NCI-H187 (cell line): ENCODE data around the gene C1orf116.

ENCODE experiments used
- DNase-seq, 2 experiments: peaks; one replicate each; lab custom pipeline; 2025; lab: John Stamatoyannopoulos, UW

Gene C1orf116

DNA sequence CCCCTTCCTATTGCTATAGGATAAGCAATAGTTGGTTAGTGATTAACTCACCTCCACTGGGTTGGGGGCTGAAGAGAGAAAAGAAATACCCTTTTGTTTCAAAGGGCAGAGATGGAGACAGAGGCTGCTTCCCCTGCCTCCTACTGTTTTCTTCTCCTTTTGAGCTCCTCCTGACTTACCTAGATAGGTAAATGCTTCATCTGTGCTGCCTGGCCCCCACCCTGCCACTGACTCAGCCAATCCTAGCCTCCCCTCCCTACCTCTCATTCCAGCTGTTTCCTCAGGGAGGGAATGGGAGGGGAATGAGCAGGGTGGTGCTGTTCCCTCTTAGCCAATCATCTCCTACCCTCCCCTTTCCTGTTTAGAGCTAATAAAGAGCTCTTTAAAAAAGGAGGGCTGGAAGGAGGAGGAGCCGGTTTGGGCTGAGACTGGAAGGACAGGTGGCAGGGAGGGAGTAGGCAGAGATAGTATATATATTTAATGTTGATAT, at the start of gene C1orf116:
Gene C1orf116, minus strand, starts transcription at position 229 of the 490 bp plus-strand sequence. CDS start 5,158 bp downstream, outside the sequence.
- peak in 1 of 2 experiments; percentile 84 for DNase-seq

DNA sequence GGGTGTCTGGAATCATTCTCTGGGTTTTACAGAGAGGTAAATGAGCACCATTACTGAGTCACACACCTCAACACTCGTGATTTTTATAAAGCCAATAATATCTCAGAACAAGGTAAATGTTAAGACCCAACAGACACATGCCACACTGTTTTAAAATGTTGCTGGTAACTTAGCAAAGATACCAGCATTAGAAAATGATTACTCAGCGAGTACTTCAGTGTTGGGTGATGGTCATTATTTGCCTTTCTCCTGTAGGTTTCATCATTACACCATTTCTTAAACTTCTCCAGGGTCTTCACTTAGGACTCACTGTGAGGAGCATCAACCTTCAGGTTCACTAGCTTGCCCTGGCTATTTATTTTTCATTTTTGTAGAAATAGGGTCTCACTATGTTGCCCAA, 49.2 kb upstream of the C1orf116 start:
- DNase-seq = no peak

DNA sequence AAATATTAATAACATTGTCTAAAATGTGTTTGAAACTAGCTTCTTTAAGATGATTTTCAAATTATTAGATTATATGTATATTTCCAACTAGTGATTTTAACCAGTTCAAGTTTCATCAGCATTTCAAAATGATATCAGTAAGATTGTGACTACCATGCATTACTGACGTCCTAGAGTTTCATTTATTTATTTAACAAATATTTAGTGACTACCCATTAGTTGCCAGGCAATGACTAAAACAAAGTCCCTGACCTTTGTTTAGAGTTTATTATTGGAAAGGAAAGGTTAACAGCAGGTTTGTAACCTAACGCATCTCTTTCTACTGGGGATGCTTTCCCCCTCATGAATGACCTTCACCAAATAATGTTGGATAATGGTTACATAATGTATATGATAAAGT, 48.5 kb upstream of the C1orf116 start:
- no peak for DNase-seq

DNA sequence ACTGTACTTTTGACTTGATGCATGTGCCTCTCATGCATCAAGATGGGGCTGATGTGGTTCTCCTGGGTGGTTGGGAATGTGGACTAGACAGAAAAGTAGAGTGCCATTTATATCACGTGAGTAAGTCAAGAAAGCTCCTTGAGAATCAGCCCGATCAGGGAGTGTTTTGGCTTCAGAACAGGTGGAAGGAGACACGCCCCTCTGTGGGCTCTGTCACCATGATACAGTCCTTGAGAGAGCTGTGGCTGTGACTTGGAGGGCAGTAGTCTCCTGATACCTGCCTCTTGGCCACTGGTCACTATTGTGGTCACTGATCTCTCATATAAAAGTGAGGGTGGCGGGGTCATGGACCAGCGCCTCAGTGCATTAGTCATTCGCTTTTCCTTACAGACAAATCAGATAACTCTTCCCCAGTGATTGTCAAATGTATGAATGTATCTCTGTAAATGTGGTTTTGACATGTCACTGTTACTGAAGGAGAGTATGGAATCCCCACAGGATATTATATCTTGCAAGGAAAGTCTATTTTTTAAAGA, 47.2 kb upstream of the C1orf116 start:
- DNase-seq = no peak

DNA sequence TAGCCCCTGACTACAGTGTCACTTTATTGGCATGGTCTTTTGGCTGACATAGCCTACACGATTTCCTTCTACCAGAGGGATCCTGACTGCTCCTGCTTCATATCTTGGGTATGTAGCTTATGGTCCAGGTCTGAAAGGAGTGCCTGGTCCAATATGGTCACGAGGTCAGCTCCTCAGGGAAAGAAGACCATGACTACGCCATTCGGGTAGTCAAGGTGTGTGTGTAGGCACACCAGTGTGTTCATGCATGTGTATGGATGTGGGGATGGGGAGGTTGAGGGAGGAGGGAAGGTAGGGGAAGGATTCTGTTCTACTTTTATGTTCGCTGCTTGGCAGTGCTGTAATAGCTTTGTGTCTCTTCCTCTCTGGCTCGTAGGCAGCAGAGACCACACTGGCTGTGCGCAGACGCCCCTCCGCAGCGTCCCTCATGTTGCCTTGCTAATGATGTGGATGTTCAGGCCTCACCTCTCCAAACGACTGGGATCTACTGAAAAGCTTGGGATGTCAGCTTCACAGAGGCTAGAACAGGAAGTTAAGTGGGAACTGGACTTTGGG, 46.1 kb upstream of the C1orf116 start:
- no peak for DNase-seq

DNA sequence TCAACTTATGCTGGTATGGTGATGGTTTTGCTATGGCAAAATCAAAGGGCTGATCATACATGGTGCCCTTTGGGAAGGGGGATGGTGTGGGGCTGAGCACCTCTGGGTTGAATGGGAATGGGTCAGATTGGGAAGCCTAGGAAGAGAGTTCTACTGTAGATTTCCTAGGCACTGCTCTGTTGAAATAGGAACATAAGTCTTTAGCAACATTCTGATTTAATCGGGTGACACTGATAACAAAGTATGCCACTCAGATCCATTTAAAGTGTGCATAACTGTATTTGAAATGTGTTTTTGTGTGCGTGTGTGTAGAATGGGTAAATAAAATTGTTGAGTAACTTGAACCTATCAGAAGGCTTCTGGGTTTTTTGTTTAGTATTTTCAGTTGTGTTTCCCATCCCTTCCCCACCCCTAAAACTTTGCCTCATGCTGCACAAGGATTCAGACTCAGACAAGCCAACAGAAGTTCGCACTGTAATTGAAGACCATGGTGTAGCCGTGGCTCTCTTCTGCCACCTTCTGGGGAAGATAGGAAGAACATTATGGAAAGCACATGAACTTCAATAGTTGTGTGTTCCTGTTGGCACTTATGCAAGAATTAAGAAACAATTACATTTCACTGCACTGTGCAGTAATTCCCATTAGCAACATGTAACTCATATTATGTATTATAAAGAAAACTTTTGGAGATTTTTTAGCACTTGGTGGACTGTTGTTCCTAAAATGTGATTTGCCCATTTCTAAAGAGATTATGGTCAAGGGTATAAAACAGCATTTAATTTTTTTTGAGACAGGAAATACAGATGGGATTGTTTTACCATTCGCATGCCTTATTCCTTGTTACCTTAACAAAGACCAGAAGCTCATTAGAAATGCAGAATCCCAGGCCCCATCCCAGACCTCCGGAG, 45.2 kb upstream of the C1orf116 start:
- DNase-seq = peak; percentile 60 to 88

DNA sequence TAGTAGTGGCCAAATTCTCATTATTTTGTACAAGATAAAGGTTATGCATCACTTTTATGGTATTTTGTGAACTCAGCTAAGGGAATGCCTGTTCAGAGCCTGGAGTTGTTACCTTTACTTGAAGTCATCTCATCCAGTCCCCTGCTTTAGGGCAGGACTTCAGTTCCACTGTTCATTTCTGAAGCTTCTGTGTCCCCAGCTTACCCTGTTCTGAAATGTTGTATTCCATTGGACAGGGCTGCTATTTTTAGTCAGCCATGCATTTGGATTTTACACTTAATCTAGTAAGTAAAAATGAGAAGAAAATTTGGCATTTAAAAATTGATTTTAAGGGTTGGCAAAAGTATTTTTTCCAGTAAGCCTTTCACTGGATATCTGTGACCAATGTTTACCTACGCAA, 44.5 kb upstream of the C1orf116 start:
- DNase-seq = no peak

DNA sequence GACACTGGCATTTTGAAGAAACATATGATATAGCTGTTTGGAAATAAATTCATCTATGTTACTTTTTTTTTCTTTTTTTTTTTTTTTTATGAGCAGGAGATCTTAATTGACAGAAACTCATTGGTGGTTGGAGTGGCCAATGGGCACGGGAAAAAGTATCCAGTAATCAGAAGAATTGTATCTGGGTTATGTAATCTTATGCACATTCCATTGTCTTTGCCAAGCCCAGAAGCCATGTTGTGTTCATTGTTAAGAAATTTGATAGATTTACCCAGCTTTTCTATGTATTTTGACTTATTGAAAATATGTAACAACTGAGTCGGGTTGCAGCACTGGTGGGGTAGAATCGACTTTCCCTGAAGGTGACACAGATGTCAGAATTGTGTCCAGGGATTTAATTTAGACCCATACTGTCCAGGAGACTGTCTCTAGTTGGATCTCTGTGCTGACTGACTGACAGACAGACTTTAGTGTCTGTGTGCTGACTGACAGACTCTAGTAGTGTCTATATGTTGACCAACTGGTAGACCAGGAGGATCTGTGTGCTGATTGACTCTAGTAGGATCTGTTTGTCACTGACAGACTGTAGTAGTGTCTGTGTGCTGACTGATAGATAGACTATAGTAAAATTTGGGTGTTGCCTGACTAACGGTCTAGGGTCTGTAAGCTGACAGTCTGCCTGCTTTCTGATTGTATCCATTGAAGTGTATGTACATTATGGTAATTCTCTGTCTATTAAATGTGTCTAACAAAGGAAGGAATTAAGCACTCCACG, 43.8 kb upstream of the C1orf116 start:
- no peak for DNase-seq

DNA sequence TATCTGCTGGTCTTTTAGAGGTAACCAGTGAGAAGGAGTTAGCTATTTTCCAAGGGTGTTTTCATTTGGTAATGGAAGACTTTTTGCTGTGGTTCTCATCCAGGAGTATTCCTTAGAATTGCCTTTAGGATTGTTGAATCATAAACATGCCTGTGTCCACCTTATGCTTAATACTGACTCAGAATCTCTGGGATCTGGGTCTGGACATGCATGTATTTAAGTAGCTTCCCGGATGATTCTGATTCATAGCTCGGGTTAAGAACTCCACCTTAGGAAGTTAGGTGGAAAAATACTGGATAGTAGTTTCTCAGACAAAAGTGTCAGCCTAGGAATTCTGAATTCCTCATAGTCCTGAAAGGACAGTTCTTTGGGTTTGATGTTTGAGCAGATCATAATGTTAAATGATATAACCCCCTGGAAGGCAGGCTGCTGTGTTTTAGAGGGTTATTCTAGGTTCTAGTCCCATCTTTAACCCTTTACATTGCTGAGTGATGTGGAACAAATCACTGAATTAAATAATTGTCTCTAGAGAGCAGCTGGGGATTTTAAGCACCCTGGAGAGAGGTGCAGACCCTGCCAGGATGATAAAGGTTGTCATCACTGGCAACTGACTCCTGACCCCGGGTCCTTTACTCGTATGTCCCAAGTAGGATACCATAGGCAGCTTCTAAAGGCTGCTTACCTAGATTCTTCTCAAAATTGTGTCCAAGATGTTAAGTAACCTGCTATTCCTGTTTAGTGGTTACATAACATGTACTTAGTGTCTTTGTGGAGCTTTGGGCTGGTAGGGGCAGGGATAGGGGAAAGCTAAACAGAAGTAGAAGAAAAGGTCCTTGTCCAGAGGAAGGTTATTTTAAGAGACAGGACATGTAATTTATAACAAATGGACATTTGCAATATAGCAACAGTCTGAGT, 41.6 kb upstream of the C1orf116 start:
- no peak for DNase-seq

DNA sequence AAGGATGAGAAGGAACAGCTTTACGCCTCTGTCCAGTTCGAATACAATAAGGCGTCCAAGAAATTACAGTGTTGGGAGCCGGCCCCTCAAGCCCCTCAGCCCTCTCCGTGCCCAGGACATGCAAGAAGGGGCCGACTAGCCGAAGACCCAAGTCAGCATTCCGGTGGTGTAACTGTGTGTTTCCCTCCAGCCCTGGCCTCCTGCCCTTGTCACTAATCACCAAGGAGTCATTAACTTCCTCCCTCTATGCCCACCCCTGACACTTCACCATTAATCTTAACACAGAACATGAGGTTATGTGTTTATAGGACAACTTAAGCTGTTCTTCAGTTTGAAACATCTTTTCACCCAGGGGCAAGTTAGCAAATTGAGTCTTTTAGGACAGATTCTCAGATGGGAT, 39.7 kb upstream of the C1orf116 start:
- no peak for DNase-seq

DNA sequence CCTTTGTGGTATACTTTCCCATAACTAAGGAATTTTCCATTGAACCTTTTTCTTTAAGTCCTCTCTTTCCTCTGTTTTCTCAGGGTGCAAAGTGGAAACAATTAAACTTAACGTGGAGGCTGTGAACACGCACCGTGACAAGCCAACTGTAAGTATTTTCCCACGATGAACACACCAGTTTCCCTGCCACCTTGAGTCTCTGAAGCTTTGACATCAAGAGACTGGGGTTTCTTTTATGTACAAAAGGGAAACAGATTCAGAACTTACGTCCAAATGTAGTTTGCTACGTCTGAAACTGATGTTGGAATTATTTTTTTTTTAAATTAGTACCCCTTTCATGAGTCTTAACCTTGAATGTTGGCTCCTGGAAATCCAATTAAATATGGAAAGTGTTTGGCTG, 38.9 kb upstream of the C1orf116 start:
- DNase-seq = no peak

DNA sequence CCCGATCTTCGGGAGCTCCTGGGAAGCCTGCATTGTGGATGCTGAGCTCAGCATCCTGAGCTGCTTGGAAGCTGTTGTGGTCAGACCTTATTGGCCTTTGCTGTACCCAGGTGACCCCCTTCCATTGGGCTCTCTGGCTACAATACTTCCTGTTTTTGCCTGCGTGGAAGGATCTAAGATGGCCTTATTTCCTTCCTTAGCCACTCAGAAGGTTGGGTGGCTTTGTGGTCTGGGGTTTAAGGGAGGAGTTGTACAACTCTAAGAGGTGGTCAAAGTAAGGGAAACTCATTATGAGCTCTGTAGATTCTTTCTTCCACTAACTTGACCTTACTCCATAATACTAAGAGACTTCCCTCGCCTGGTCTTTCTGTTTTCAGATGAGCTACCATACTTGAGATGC, 38.3 kb upstream of the C1orf116 start:
- DNase-seq = no peak

DNA sequence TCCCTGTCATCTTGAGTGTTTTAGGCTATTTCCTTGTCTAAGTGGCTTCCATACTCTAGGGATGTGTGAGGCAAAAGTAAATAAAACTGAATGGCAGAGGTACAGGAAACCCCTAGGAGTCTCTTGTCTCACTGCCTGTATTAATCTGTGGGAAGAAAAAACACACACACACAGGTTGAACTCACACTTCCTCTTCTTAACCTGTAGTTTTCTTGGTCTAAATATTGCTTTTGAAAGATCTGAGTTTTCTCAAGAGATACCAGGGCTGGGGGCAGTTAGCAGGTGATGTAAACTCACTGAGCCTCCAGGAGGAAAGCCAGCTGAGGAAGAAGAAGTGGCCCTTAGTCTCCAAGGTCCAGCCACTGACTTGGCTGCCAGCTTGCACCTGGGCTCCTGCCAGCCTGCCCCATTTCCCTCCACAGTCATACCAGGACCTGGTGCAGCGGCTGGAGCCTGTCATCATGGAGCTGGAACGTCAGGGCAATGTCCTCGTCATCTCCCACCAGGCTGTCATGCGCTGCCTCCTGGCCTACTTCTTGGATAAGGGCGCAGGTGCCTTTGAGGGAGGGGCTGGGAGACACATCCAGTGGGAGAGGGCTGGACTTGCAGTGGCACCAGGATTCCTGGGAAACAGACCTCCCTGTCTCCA, 37.4 kb upstream of the C1orf116 start:
- no peak for DNase-seq

DNA sequence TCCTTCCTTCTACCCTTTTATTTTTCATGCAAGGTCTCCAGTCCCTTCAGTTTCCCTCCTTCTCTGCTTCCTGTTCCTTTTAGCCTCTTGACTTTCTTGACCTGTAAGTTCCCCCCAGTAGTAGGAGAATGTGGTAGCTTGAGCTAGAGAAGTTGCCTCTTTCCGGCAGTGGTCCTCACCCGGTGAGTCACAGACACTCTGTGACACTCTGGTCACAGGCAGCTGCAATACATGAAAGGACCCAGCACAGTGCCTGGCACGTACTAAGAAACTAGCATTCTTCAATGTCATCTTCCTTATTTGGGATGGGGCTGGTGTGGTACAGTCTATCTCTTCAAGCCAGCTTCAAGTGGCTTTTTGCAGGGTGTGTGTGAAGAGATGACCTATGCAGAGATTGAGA, 36.5 kb upstream of the C1orf116 start:
- no peak for DNase-seq

DNA sequence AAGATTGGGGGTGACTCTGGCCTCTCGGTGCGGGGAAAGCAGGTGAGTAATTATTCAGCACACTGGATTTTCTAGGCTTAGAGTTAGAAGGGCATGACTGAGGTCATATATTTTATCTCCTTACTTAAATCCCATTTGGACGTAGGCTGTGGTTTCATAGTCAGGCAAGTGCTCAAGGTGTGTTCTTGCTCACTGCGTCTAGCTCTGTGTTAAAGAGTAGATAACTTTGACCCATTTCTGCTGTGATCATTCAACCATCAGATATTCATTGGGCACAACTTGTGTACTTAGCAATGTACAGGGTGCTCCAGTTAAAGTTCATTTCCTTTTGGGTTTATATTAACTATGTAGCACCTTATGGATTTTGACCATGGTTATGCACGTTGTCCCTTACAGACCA, 35.1 kb upstream of the C1orf116 start:
- DNase-seq = no peak

DNA sequence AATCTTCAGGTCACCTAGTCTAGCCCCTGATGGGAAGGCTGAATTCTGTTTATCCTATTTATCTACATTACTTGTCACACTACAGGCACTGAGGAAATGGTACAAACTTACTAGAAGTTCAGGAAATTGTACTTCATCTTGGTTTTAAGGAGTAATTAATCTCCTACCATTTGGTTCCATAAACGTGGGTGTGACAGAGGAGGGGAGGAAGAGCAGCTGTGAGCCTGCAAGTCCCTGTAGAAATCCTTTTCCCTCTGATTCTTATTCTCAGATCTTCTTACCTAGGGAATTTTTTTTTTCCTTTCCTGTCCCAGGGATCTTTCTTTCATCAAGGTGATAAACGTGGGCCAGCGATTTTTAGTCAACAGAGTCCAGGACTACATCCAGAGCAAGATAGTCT, 34.6 kb upstream of the C1orf116 start:
- DNase-seq = no peak

DNA sequence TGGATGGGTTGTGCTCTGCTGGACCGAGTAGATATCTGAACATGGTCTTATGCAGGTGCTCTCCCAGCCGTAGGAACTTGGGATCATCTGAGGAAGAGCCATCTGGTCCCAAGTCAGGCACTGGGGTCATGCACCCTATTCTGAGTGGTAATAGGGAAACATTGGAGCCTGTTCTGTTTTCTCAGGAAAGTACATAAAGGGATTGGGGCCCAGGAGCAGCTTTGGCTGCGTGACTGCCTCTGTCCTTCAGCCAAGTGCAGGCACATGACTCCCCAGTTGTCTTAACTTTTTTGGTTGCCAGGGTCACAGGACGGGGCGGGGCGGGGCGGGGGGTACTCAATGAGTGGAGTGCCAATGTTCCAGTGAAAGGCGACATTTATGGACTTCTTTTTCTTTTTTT, 32.0 kb upstream of the C1orf116 start:
- no peak for DNase-seq

DNA sequence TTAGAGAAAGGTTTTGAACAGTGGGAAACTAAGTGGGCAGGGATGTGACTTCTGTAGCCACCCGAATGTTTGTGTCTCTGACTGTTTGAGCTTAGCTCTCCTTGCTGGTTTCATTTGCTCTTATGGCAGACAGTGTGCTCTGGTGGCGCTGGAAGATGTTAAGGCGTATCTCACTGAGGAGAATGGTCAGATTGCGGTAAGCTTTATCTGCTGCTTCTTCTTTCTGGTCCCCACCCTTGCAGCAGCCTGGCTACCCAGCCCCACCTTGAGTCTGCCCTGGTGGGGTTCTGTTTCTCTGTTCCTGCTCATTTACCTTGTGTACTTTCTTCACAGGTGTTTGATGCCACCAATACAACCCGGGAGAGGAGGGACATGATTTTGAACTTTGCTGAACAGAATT, 30.5 kb upstream of the C1orf116 start:
- DNase-seq = no peak

DNA sequence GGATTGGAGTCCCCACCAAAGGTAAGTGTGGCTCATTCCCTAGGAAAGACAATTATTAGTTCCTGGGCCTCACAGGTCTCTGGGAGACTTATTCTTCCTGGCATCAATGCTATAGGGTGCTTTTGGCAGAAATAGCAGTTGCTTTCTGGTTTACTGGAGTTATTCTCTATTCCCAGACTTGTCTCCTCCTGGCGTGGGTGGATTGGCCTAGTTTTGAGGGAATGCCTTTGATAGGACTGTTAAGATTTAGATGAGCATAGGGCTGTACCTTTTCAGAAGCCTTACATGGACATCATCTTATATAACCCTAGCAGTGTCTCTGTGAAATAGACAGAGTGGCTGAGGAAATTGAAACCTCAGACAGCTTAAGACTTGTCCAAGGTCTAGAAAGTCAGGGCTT, 29.5 kb upstream of the C1orf116 start:
- no peak for DNase-seq

DNA sequence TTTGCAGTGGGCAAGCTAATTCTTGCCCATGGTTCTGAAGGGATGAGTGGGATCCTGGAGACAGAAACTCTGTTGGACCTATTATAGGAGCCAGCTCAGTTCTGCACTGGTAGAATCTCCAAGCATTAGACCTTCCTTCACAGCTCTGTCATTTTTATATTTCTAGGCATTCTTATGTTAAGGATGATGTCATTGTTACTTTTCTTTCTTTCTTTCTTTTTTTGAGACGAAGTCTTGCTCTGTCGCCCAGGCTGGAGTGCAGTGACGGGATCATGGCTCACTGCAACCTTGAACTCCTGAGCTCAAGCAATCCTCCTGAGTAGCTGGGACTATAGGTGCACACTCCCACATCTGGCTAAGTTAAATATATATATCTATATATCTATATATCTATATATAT, 28.0 kb upstream of the C1orf116 start:
- DNase-seq = no peak

DNA sequence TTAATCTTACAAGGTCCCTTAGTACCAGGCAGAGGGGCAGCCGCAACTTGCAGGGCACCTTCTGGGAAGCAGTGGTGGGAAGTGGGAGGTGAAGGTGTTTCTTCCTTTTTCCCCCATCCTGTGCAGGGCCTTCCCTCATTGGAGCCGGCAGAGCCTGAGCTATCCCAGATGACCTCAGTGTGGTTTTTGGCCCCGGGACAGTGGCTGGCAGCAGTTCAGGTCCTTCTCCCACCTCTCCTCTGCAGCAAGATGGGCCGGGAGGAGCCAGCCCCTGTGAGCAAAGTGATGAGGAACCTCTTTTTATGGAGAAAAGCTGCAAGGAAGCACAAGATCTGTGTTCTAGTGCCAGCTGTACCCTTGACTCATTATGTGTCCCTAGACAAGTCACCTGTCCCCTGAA, 27.3 kb upstream of the C1orf116 start:
- no peak for DNase-seq
